Neutrophil (primary cell): Measurements from ENCODE around the gene GPC4.

Source experiments
- H3K27ac ChIP-seq: fragments of 200-600 bp; sonication (generic); 2 replicates; pipeline ENCODE4 v1.5.1; 2016; ENCODE audit warnings: mild to moderate bottlenecking, moderate library complexity
- H3K27me3 ChIP-seq: fragments of 200-600 bp; sonication (generic); 2 replicates; pipeline ENCODE4 v1.6.0; 2016; ENCODE audit warnings: mild to moderate bottlenecking
- H3K36me3 ChIP-seq: fragments of 200-600 bp; sonication (generic); 2 replicates; pipeline ENCODE4 v1.5.1; 2017
- H3K4me1 ChIP-seq, 2 experiments: fragments of 200-600 bp in 1 of 2; sonication (generic) in 1 of 2; 1 replicate in 1 of 2; 2 replicates in 1 of 2; pipeline versions ENCODE4 v1.5.1 to v1.6.1; 2013 to 2016; ENCODE audit warnings: low read depth in 1 of 2, low read length in 1 of 2, mild to moderate bottlenecking in 1 of 2, moderate library complexity in 1 of 2; ENCODE audit not compliant: control insufficient read depth in 1 of 2, insufficient read depth in 1 of 2
- H3K4me3 ChIP-seq, 2 experiments: fragments of 200-600 bp in 1 of 2; sonication (generic) in 1 of 2; 1 replicate in 1 of 2; 2 replicates in 1 of 2; pipeline ENCODE4 v1.5.1; 2013 to 2016; ENCODE audit warnings: low read depth in 1 of 2, low read length in 1 of 2, mild to moderate bottlenecking in 1 of 2, moderate library complexity in 1 of 2
- H3K9me3 ChIP-seq: fragments of 200-600 bp; sonication (generic); 2 replicates; pipeline ENCODE4 v1.5.1; 2016
- TF ChIP-seq, protein P1 (sequence below): fragments of 200-600 bp; sonication (generic); IDR thresholded peaks from 2 replicates; pipeline ENCODE4 v1.5.1; 2016; ENCODE audit warnings: antibody characterized with exemption

Gene GPC4

DNA sequence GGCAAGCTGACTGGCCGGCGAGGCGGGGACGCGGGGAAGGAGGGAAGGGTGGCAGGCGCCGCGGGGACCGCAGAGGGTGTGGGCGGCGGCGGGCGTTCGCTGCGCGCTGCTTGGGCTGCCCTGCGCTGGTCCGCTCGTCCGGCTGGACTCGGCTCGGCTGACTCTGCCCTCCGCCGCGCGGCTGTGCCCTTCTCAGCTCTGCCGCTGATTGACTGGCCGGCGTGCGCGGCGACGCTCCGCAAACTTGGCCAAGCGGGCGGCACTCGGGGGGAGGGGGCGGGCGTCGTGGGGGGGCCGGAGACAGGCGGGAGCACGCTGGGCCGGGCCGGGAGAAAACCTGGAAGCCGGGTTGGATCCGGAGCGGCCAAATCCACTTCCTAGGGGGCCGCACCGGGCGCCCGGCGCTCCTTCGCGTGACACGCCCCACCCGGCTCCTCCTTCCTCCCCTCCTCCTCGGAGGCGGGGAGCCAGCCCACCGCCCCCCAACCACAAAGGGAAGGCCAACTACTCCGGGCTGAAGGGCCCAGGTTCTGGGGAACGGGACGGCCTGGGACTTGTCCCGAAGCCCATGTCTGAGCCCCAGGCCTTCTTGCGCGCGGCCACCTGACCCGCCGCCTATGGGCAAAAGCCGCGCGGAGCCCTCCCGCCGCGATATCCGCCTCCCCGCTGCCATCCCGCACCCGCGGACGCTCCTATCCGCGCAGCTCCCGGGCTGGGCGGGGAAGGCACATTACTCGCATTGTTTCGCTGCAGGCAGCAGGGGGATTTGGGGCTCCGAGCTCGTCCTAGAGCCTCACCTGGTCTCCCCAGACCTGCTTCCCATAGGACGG, at the start of gene GPC4:
Gene GPC4, minus strand, starts transcription at position 214 of the 830 bp plus-strand sequence. CDS start 524 bp downstream, outside the sequence.
- TF ChIP-seq, protein P1, sequence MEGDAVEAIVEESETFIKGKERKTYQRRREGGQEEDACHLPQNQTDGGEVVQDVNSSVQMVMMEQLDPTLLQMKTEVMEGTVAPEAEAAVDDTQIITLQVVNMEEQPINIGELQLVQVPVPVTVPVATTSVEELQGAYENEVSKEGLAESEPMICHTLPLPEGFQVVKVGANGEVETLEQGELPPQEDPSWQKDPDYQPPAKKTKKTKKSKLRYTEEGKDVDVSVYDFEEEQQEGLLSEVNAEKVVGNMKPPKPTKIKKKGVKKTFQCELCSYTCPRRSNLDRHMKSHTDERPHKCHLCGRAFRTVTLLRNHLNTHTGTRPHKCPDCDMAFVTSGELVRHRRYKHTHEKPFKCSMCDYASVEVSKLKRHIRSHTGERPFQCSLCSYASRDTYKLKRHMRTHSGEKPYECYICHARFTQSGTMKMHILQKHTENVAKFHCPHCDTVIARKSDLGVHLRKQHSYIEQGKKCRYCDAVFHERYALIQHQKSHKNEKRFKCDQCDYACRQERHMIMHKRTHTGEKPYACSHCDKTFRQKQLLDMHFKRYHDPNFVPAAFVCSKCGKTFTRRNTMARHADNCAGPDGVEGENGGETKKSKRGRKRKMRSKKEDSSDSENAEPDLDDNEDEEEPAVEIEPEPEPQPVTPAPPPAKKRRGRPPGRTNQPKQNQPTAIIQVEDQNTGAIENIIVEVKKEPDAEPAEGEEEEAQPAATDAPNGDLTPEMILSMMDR: no peak
- H3K4me1 ChIP-seq: peaks cover 0 to 12% of the 10 kb centered on the region in 2 experiments
- H3K9me3 ChIP-seq: no peaks in the 10 kb centered on the region
- H3K27ac ChIP-seq: no peak within 1 kb of the TSS
- no peak within 1 kb of the TSS for H3K4me3 ChIP-seq
- peaks cover 85% of the 10 kb centered on the region for H3K27me3 ChIP-seq
- H3K36me3 ChIP-seq: no peaks in the 10 kb centered on the region

DNA sequence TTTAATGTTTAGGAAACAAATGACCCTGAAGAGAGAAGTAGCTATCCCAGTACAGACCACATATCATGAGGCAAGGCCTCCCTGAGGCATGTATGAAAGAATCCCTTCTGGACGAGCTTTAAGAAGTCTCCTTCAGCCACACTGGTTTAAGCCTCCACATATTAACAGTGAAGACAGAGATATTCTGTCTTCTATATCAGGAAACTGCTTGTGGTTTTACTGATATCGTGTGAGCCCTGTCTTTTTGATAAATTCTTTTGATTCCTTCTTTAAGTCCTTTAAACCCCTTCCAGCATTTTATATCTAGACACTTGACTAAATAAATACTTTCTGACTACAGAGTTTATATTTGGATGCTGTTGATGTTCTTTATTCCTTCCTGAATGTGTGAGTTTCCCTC, 45.9 kb upstream of the GPC4 start:
- Histone ChIP-seq H3K36me3 (no peaks in the 10 kb centered on the region), H3K4me1 (no peaks in the 10 kb centered on the region), H3K27ac (no peak overlapping the region), H3K4me3 (no peak overlapping the region), H3K27me3 (no peaks in the 10 kb centered on the region), H3K9me3 (no peaks in the 10 kb centered on the region)
- TF ChIP-seq, protein P1: no peak

- no peak overlapping the region for H3K27ac ChIP-seq
- no peak overlapping the region for H3K4me3 ChIP-seq
- TF ChIP-seq, protein P1: no peak
- no peaks in the 10 kb centered on the region for H3K4me1 ChIP-seq
- H3K9me3 ChIP-seq: no peaks in the 10 kb centered on the region
- no peaks in the 10 kb centered on the region for H3K27me3 ChIP-seq
- H3K36me3 ChIP-seq: no peaks in the 10 kb centered on the region
These were observed 39.6 kb upstream of the GPC4 start for GRCh38 chrX:133454924-133455323.

GRCh38 chrX:133454491-133454914, 39.2 kb upstream of the GPC4 start:
- no peak overlapping the region for H3K4me3 ChIP-seq
- H3K36me3 ChIP-seq: no peaks in the 10 kb centered on the region
- no peaks in the 10 kb centered on the region for H3K9me3 ChIP-seq
- no peaks in the 10 kb centered on the region for H3K4me1 ChIP-seq
- TF ChIP-seq, protein P1: no peak
- no peaks in the 10 kb centered on the region for H3K27me3 ChIP-seq
- H3K27ac ChIP-seq: no peak overlapping the region

- Histone ChIP-seq H3K4me3 (no peak overlapping the region), H3K27ac (no peak overlapping the region), H3K9me3 (no peaks in the 10 kb centered on the region), H3K27me3 (no peaks in the 10 kb centered on the region), H3K36me3 (no peaks in the 10 kb centered on the region), H3K4me1 (no peaks in the 10 kb centered on the region)
- TF ChIP-seq, protein P1: no peak
These were observed 33.3 kb upstream of the GPC4 start for GRCh38 chrX:133448512-133449076.
